ENCODE measurements around the gene ZNF423. TPM values are rescaled to one million over a fixed set of nuclear protein-coding genes. Genes with fewer than 3 reads are reported as not detected.

The ZNF423 gene
- total RNA-seq, 1 experiment from 2014 or later: not detected

GRCh38 chr16:49604602-49605001, 251.3 kb downstream of the ZNF423 start:
- H3K36me3 Mint-ChIP-seq (ENCODE audit: insufficient read depth, unreplicated experiment): no peaks in the 10 kb centered on the region
- no TSS peak for BruUV-seq (replicated peaks)
- no peaks in the 10 kb centered on the region for H3K4me1 Mint-ChIP-seq (ENCODE audit: low read depth, unreplicated experiment)
- no peak overlapping the region for H3K4me3 Mint-ChIP-seq (ENCODE audit: low read depth, unreplicated experiment)
- no peaks in the 10 kb centered on the region for H3K9me3 Mint-ChIP-seq (ENCODE audit: low read depth, unreplicated experiment)
- no peak overlapping the region for H3K27ac Mint-ChIP-seq (ENCODE audit: unreplicated experiment)
- CTCF ChIA-PET: no interaction called here
- peaks cover 100% of the 10 kb centered on the region for H3K27me3 Mint-ChIP-seq (ENCODE audit: unreplicated experiment)
- TF ChIP-seq, protein P1, sequence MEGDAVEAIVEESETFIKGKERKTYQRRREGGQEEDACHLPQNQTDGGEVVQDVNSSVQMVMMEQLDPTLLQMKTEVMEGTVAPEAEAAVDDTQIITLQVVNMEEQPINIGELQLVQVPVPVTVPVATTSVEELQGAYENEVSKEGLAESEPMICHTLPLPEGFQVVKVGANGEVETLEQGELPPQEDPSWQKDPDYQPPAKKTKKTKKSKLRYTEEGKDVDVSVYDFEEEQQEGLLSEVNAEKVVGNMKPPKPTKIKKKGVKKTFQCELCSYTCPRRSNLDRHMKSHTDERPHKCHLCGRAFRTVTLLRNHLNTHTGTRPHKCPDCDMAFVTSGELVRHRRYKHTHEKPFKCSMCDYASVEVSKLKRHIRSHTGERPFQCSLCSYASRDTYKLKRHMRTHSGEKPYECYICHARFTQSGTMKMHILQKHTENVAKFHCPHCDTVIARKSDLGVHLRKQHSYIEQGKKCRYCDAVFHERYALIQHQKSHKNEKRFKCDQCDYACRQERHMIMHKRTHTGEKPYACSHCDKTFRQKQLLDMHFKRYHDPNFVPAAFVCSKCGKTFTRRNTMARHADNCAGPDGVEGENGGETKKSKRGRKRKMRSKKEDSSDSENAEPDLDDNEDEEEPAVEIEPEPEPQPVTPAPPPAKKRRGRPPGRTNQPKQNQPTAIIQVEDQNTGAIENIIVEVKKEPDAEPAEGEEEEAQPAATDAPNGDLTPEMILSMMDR (IDR thresholded peaks at IDR 0.05; ENCODE audit: unreplicated experiment): no peak
- no peak for DNase-seq
- intact Hi-C loops (cut with micrococcal nuclease; ENCODE audit: unreplicated experiment): loop anchor here (5.0 kb wide), 1 partner anchor 318 kb away; no protein-coding TSS in a partner anchor

GRCh38 chr16:49603956-49604355, 252.0 kb downstream of the ZNF423 start:
- Mint-ChIP-seq H3K4me3 (ENCODE audit: low read depth, unreplicated experiment) (no peak overlapping the region), H3K9me3 (ENCODE audit: low read depth, unreplicated experiment) (no peaks in the 10 kb centered on the region), H3K27ac (ENCODE audit: unreplicated experiment) (no peak overlapping the region), H3K27me3 (ENCODE audit: unreplicated experiment) (peaks cover 100% of the 10 kb centered on the region), H3K36me3 (ENCODE audit: insufficient read depth, unreplicated experiment) (no peaks in the 10 kb centered on the region), H3K4me1 (ENCODE audit: low read depth, unreplicated experiment) (no peaks in the 10 kb centered on the region)
- intact Hi-C loops (cut with micrococcal nuclease; ENCODE audit: unreplicated experiment): no loop called here
- TF ChIP-seq, protein P1 (IDR thresholded peaks at IDR 0.05; ENCODE audit: unreplicated experiment): no peak
- no TSS peak for BruUV-seq (replicated peaks)
- no peak for DNase-seq
- CTCF ChIA-PET: no interaction called here

DNA sequence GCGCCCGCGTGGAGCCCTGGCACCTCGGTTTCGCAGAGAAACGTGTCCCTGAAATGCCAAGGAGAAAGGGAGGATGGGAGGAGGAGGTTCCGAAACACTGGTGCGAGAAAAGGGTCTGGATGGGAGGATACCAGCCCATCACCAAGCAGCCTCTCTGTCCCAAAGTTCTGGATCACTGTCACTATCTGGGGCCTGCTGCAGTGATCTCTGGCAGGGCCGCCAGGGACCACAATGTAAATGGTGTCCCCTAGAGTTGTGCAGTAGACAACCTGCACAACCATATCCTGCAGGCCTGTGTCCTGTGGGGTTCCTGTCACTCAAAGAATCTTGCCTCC, 253.0 kb downstream of the ZNF423 start:
- H3K27me3 Mint-ChIP-seq (ENCODE audit: unreplicated experiment): peaks cover 100% of the 10 kb centered on the region
- H3K36me3 Mint-ChIP-seq (ENCODE audit: insufficient read depth, unreplicated experiment): no peaks in the 10 kb centered on the region
- DNase-seq: no peak
- H3K27ac Mint-ChIP-seq (ENCODE audit: unreplicated experiment): no peak overlapping the region
- CTCF ChIA-PET: no interaction called here
- no TSS peak for BruUV-seq (replicated peaks)
- intact Hi-C loops (cut with micrococcal nuclease; ENCODE audit: unreplicated experiment): no loop called here
- TF ChIP-seq, protein P1 (IDR thresholded peaks at IDR 0.05; ENCODE audit: unreplicated experiment): no peak
- no peaks in the 10 kb centered on the region for H3K9me3 Mint-ChIP-seq (ENCODE audit: low read depth, unreplicated experiment)
- no peaks in the 10 kb centered on the region for H3K4me1 Mint-ChIP-seq (ENCODE audit: low read depth, unreplicated experiment)
- no peak overlapping the region for H3K4me3 Mint-ChIP-seq (ENCODE audit: low read depth, unreplicated experiment)

DNA sequence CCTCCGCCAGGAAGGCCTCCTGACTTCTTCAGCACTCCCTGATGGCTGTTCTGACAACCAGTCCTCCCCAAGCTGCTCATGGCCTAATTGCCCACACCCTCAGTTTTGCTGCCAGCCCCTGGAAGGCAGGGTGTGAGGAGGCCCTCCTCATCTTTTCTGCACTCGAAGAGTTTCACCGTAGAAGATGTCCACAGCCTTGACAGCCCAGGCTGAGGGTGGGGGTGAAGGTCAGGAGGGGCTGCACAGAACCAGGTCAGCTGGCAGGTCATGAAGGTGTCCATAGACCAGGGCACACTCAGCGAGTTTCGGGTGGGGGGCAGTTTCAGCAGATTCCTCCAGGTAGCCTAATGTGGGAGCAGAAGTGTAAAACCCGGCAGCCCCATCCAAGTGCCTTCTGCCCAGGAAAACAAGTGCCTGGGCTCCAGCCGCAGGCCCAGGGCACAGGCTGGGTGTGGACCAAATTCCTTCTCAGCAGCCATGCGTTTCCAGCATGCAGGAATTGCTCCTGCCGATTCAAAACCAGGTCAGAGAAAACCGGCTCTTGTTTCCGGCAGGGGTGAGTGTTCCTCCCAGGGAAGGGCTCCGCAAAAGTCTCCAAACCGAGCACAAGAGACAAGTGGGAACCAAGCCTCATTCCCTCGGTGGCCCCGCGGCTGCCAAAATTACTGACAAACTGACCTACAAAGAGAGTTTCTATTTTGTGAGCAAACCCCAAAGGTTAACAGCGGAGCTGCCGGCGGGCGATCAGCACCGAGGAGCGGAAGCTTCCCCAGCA, 253.5 kb downstream of the ZNF423 start:
- BruUV-seq (replicated peaks): no TSS peak
- H3K4me1 Mint-ChIP-seq (ENCODE audit: low read depth, unreplicated experiment): no peaks in the 10 kb centered on the region

More for the DNA sequence above, 253.5 kb downstream of the ZNF423 start:
- TF ChIP-seq, protein P1 (IDR thresholded peaks at IDR 0.05; ENCODE audit: unreplicated experiment): no peak
- CTCF ChIA-PET: interaction anchor here (0.5 kb wide), 1 partner anchor 12 kb away, joined by 3 read pairs; no protein-coding TSS in a partner anchor
- peaks cover 100% of the 10 kb centered on the region for H3K27me3 Mint-ChIP-seq (ENCODE audit: unreplicated experiment)
- no peak overlapping the region for H3K27ac Mint-ChIP-seq (ENCODE audit: unreplicated experiment)
- no peaks in the 10 kb centered on the region for H3K9me3 Mint-ChIP-seq (ENCODE audit: low read depth, unreplicated experiment)
- H3K36me3 Mint-ChIP-seq (ENCODE audit: insufficient read depth, unreplicated experiment): no peaks in the 10 kb centered on the region
- DNase-seq: no peak
- H3K4me3 Mint-ChIP-seq (ENCODE audit: low read depth, unreplicated experiment): no peak overlapping the region
- intact Hi-C loops (cut with micrococcal nuclease; ENCODE audit: unreplicated experiment): no loop called here

Data from Calu3 (cell line).